HG02610 (cell line): Measurements from ENCODE around the gene MS4A10.
"Not testable (repeated sequence)": the region's sequence is repeated elsewhere in the genome, so short reads cannot be mapped to it uniquely, and the experiment has no call there.

ENCODE experiments used
- ATAC-seq: cut with Tn5 transposase; IDR thresholded peaks from one replicate; pipeline ENCODE4 v1.9.1; 2021; ENCODE audit warnings: mild to moderate bottlenecking, moderate library complexity; ENCODE audit not compliant: unreplicated experiment

Gene MS4A10

DNA sequence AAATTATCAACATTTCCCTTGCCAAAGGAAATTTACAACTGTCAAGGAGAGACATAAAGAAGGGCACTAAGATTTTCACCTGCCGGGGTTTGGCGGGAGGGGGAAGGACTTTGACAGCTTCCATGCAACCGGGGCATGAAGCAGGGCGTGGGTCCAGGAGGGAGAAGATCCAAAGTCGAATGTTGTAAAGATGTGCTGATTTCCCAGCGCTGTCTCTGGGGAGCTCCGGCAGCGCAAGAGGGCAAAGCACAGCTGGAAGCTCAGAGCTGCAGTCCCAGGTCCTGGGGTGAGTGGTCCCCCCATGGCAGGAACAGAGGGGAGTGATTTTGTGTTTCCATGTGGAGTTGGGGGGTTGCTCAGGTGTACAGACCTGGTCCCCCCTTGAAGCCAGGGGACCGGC is at the start of gene MS4A10:
TSS of gene MS4A10 (plus strand) at position 198 of the 400 bp plus-strand sequence. CDS start 5,003 bp downstream, outside the sequence.
- ATAC-seq = no peak

DNA sequence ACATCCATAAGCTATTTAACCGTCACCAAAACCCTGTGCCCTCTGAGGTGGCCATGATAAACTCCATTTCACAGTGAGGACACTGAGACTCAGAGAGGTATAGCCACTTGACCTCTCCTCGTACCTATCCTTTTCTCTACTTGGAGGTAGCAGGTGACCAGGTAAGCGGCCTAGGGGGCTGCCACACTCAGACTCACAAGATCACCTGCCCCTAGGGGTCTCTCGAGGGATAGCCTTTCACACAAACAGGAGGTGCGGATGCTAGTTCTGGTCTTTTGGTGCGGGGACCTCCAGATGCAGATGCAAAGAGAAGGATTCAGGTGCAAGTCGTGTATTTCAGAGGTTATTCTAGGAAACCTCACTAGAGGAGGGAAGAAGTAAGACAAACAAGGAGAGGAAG is 46.0 kb upstream of the MS4A10 start:
- ATAC-seq = no peak

DNA sequence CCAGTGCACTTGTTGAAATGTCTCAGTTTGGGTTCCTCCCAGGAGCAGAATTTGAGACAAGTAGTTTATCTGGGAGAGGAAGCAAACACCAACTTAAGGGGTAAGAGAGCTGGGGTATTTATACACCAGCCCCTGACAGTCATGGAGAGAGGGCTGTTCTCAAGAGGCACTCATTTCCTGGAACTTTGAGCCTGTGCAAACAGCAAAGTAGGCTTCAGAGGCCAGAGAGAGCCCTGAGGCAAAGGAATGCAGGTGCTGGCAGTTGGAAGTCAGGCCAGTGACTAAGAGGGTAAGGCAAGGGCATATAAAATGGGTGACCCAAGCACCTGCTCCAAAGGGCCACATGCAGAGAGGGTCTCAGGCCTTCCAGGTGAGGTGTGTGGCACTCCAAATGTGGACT is 44.6 kb upstream of the MS4A10 start:
- no peak for ATAC-seq

DNA sequence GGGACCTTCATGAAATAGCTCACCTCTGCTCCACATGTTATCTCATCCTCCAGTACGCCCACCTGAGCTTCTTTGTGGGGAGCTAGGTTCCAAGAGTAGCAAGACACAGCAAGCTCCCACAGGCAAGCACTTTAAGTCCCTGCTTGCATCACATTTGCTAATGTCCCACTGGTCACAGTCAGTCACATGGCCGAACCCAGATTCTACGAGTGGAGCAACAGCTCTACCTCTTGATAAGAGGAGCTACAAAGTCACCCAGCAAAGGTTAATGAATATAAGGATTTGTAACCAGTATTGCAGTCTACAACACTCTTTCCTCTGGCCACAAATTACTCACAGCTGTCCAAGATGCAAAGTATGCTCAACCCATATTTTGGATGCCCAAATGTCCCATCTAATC is 43.7 kb upstream of the MS4A10 start:
- no peak for ATAC-seq

DNA sequence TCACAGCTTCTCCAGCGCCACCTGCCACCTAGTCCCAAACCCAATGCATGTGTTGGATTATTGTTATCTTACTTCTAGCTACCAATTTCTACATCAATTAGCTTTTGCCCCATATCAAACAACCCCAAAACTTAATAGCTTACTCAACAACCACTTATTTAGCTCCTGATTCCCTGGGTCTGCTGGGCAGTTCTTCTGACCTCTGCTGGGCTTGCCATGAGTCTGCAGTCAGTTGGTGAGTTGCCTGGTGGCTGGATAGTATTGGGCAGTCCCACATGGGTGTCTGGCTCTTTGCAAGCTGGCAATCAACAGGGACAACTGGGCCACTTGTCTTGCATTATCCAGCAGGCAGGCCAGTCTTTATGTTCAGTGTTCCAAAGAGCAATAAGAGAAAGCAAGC is 42.1 kb upstream of the MS4A10 start:
- ATAC-seq = no peak

DNA sequence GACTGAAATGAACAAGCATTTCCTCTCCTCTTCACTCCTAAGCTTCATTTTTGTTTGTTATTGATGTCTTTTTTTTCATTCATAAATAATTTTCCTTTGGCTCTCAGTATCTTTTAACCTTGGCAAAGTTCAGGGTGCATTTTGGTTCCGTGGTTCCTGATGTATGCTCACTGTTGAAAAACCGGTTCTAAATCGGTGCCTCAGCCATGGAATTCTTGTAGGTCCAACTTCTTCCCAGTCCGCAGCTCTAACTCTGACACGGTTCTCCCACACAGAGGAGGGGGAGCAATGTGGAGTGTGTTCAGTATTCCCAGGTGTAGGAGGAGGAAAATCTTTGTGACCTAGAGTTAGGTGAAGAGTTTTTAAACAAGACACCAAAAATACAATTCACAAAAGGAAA is 41.0 kb upstream of the MS4A10 start:
- ATAC-seq = no peak

DNA sequence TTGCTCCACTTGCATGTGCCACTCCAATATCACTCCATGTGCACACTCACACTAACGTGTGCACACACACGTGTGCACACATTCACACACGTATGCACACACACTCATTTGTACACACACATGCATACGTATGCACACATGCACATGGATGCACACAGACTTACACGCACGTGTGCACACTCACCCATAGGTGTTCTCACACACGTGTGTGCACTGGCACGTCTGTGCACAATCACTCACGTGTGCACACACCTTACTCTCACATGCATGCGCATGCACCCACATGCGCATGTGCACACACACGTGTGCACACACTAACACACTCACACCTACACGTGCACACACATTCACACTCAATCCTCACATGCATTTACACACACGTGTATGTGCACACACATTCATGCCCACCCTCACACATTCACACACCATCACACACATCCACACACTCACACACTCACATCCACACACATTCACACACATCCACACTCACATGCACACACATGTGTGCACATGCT is 37.7 kb upstream of the MS4A10 start:
- no peak for ATAC-seq

DNA sequence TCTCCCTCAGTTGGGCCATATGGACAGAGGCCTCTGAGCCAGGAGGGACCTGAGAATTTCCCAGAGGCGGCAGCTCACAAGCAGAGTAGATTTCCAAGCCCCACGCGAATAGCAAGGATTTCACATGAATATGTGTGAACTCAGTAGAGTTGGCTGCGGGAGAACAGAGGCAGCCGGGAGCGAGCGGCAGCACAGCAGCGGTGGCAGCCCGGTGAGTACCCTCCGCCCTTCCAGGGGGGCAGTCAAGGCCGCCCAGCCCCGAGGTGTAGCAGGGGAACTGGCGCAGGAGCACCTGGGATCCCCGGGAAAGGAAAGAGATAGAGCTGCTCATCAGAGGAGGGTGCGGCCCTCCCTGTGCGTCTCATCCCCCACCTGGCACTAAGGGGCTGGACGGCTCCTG is 36.9 kb upstream of the MS4A10 start:
- no peak for ATAC-seq

DNA sequence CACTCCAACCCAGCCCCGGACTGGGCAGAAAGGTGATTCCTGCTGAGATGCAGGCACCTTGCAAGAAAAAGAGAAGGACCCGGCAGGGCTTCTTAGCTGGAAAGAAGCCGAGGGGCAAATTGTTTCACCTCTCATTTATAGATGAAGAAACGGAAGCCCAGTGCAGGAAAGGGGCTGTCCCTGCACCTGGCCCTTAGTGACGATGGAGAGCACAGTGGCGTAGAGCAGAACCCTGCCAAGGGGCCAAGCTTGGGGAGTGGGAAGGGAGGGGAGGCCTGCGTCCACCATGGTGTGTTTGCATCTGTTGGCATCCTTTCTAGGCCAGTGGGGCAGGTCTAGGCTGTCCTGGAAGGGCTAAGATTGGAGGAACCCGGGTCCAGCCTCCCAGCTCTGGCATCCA is 36.3 kb upstream of the MS4A10 start:
- ATAC-seq = no peak

DNA sequence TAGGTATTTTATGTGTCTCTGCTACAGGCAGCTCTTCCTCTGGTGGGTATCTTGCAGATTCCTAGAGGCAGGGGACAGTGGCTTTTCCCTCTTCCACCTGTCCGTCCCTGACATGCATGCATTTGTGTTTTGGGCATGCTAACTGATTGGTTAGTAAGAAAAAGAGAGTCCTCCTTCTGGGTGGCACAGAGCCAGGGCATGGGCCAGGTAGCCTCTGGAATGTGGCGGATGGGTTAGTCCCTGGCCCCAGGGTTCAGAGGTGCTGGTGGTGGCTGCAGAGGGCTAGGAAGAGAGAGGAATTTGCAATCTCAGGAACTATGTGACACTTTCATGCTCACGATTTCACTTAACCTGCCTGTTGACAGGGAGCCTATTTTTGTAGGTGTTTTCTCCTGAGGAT is 34.2 kb upstream of the MS4A10 start:
- ATAC-seq = no peak

DNA sequence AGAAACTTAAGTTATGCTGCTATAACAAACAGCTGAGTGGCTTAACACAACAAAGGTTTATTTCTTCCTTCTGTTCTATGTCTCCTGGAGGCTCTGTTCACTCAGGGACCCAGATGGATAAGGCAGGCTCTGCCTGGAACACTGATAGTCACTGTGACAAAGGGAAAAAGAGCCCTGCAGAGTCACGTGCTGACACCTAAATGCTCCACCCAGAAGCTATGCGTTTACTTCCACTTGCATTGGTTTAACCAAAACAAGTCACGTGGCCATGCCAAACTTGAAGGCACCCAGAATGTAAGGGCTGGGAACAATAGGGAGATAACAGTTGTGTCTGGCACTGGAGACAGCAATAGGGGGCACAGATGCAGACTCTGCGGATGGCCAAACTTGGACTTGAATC is 31.8 kb upstream of the MS4A10 start:
- no peak for ATAC-seq

DNA sequence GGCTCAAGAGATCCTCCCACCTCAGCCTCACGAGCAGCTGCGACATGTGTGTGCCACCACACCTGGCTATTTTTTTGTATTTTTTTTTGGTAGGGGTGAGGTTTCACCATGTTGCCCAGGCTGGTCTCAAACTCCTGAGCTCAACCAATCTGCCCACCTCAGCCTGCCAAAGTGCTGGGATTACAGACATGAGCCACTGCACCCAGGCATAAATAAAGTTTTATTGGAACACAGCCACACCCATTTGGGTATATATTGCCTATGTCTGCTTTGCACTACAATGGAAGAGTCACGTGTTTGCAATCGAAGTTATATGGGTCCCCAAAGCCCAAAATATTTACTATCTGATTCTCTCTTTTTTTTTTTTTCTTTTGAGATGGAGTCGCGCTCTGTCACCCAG is 30.2 kb upstream of the MS4A10 start:
- no peak for ATAC-seq

DNA sequence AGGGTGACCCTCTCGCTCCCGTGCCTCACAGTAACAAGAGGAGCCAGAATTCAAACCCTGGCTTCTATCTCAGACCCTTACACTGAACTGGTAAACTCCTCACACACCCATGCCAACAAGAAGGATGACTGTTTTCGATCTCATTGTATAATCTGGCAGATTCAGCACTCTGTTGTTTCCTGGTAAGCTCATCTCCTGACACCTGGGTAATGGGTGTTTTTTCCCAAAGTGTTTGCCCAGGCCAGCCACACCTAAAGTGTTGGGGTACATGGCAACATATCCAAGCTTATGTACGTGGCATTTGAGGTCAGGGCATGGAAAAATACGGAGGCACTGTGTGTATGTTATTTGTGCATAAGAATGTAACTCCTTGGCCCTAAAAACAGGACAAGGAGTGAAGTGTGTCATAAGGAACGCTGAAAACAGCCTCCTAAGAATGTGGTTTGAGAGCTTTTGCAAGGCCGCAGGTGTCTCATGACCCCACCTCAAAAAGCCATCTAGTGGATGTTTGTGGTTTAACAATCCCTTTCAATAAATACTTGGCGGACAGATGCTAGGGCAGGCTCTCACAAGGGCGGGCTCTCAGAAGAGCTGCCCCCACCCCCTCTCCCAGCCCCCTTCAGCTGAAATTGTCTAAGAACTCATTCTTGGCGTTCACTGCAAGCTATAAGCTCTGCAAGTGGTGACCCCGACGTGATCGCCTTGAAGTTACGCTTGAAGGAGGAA is 28.7 kb upstream of the MS4A10 start, which contains the start of gene MS4A15:
TSS of gene MS4A15 (plus strand) at position 561 of the 726 bp plus-strand sequence. CDS start 6,867 bp downstream, outside the sequence.
- ATAC-seq = no peak

DNA sequence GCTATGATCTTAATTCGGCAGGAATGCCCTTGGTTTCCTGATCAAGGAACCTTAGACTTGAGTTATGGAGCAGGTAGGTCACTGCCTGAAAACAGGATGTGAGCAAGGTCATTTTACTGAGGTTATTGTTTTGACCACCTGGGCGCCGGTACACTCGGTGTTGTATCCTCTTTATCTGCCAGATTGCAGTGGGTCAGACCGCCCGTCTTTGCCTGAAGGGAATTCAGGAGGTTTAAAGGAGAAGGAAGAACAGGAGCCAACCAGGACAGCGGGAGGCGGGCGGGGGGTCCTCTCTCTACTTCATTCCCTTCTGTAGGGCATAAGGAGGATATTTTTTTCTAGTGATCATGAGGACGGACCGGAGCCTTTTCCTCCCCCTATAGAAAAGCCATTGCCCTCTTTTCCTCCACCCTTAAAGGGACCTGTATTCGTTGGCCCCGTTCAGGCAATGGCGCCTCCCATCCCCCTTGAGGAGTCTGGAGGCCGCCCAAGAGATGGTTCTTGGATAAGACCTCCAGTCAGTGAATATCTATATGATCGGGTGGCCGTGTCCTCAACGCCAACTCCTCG is 27.8 kb upstream of the MS4A10 start:
- ATAC-seq = no peak

DNA sequence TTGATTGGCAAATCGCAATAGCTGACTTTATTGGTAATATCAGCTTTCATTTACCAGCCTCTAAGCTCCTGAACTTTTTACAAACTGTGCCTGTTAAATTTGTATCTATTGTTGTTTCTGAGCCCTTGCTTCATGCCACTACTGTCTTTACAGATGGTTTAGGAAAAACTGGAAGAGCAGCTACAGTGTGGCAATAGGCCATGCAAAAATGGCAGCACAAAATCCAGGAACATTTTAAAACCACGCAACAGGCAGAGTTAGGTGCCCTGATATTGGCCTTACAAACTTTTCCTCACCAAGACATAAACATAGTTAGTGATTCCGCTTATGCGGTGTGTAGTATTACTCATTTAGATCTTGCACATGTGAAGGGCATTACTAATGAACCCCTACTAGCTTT is 26.5 kb upstream of the MS4A10 start:
- not testable (repeated sequence) for ATAC-seq

DNA sequence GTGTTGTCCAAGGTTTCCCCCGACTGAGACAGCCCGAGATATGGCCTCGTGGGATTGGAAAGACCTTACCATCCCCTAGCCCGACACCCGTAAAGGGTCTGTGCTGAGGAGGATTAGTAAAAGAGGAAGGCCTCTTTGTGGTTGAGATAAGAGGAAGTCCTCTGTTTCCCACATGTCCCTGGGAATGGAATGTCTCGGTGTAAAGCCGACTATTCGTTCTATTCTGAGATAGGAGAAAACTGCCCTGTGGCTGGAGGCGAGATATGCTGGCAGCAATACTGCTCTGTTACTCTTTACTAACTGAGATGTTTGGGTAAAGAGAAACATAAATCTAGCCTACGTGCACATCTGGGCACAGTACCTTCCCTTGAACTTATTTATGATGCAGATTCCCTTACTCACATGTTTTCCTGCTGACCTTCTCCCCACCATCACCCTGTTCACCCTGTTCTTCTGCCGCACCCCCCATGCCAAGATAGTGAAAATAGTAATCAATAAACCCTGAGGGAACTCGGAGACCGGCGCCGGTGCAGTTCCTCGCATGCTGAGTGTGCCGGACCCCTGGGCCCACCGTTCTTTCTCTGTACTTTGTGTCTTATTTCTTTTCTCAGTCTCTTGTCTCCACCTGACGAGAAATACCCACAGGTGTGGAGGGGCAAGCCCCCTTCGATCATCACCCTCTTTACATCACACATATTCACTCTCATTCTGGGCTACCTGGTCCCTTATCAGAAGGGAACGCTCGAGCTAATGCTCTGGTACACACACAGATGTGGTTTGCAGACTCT is 25.5 kb upstream of the MS4A10 start:
- not testable (repeated sequence) for ATAC-seq

DNA sequence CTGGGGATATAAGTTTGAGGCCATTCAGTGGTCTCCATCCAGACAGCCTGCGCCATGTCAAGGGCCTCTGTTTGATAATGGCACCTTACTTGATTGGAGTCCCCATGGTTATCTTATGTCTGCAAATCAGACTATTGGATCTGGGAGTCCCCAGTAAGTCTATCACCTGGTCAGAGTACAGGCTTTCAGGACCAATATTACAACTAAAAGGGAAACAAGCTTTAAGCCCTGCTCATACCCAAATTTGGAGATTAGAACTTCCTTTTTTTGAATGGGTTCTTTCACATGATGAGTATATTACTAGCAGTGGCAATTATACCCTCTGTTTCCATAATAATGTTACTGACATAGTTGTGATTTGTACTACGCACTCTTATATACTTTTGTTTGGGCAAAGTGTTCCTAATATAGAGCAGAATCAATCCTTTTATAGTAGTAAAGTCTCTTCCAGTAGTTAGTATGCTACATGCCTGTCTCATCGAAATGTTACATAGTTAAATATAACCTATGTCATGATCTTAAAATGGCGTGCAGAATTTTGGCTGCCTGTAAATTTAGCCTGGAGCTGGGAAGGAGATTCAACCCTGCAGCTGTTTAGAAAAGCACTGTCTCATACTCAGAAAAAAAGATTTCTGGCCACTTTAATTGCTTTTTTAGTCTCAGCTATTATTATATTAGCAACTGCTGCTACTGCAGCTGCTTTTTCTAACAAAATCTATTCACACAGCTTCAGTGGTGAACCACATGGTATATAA is 23.5 kb upstream of the MS4A10 start:
- ATAC-seq = peak; percentile 23

DNA sequence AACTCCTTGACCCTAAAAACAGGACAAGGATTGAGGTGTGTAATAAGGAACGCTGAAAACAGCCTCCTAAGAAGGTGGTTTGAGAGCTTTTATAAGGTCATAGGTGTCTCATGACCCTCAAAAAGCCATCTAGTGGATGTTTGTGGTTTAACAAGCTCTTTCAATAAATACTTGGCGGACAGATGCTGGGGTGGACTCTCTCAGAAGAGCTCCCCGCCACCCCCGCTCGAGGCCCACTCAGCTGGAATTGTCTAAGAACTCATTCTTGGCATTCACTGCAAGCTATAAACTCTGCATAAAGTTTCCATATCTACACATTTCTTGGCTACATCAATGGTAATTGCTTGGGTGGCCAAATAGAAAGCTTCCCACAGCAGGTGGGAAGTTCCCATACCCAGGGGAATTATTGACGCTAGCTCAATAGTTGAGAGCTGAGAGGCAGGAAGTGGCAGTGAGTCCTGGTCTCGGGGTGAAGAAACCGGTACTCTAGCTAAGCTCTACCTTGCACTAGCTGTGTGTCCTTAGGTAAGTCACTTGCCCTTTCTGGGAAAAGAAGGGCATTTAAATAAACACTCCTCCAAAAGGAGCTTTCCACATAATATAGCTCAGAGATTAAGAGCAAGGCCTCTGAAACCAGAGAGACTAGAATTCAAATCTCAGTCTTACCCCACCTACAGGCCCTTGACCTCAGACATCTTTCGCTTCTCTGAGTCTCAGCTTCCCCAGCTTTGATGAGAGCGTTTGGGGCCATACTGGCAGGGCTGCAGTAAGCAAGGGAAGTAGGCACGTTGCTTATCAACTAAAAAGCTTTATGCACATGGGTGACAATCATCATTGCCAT is 22.1 kb upstream of the MS4A10 start:
- peak; percentile 61 for ATAC-seq

DNA sequence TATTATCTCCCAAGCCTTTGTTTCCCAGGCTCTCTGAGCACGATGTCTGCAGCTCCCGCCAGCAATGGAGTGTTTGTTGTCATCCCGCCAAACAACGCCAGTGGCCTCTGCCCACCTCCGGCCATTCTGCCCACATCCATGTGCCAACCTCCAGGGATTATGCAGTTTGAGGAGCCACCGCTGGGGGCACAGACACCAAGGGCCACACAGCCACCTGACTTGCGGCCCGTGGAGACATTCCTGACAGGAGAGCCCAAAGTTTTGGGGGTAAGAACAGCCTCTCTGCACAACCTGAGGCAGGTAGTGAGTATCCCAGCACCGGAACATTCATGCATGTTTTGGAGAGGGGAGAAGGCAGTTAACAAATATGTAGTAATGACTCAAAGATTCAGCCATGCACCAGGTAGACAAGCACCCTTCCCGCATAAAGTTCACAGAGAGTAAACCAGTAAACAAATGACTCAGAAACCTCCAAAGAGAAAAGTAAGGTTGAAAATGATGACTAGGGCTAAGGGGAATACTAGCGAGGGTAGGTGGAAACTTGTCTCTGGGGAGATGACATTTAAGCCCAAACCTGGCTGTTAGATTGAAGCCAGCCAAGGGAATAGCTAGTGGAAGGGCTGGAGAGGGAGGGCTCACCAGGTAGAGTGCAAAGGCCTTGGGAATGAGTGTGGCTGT is 21.3 kb upstream of the MS4A10 start:
- peak; percentile 47 for ATAC-seq
